ENCODE measurements around the gene GPAT2.
"Not testable (repeated sequence)": the region's sequence is repeated elsewhere in the genome, so short reads cannot be mapped to it uniquely, and the experiment has no call there.

DNA sequence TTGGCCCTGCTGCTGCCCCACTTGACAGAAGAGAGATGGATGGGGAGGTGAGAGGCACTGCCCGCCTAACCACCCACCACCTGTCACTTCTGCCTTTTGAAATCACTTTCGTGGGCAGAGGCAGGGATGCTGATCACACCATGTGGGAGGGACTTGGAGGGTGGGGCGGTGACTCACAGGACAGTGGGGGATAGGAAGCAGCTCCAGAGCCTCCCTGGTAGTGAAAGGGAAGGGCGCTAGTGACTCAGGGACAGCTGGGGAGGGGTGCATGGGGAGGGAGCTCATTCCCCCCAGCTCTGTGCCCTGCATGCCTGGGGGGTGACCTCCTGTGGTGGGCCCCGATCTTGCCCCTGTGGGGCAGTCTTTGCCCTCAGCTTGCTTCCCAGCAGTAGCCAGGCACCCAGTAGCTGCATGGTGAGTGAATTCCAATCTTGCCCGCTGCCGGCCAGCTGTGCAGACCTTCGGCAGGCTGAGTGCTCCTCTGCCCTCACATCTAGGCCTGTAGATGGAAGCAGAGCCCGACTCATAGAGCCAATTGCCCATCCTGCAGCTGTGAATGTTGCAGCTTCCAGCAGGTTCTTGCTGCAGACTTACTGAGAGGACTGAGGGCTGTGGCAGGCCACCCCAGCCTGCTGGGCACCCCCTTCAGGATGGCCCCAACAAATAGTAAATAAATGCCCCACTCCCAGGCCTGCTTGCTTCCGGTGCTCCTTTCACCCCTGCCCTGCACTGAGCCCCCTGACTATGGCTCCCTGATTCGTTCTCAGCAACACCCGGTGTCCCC, 28.6 kb upstream of the GPAT2 start:
- TF ChIP-seq, protein P1, sequence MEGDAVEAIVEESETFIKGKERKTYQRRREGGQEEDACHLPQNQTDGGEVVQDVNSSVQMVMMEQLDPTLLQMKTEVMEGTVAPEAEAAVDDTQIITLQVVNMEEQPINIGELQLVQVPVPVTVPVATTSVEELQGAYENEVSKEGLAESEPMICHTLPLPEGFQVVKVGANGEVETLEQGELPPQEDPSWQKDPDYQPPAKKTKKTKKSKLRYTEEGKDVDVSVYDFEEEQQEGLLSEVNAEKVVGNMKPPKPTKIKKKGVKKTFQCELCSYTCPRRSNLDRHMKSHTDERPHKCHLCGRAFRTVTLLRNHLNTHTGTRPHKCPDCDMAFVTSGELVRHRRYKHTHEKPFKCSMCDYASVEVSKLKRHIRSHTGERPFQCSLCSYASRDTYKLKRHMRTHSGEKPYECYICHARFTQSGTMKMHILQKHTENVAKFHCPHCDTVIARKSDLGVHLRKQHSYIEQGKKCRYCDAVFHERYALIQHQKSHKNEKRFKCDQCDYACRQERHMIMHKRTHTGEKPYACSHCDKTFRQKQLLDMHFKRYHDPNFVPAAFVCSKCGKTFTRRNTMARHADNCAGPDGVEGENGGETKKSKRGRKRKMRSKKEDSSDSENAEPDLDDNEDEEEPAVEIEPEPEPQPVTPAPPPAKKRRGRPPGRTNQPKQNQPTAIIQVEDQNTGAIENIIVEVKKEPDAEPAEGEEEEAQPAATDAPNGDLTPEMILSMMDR (IDR thresholded peaks at IDR 0.05), result not testable (repeated sequence)
- not testable (repeated sequence) for TF ChIP-seq EP300, POLR2A (IDR thresholded peaks at IDR 0.05)
